Embryonic facial prominence (tissue), 1 donor: ENCODE results near the gene AOC1.

Experiments
- DNase-seq: peaks from one replicate; pipeline ENCODE4 v3.0.0-alpha.2; 2016; ENCODE audit errors: extremely low spot score

AOC1 gene

DNA sequence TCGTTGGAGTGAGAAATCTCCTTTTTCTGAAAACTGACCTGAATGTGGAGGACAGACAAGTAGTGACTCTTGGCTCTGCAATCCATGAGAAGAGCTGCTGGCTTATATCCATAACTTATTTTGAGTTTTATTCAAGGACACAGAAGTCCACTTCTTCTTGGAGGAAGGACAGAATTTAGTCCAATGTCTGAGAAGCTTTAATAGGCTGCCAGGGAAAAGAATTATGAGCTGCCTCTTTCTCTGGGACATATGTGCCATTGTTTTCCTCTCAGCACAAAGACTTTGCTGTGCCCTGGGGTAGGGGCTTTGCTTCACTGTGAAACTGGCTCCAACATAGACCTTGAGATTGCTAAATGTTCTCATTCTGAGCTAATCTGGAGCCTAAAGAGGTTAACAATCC is 20.5 kb upstream of the AOC1 start:
- no peak for DNase-seq

DNA sequence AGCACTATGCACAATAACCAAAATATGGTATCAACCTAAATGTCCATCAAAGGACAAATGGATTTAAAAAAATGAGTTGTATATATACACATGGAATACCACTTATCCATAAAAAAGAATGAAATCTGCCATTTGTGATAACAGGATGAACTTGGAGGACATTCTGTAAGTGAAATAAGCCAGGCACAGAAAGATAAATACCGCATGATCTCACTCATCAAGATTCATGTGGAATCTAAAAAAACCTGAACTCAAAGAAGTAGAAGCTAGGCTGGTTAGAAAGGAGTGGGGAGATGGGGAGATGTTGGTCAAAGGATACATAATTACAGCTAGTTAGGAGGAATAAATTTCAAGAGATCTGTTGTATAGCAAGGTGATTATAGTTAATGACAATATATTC is 17.3 kb upstream of the AOC1 start:
- DNase-seq: no peak

DNA sequence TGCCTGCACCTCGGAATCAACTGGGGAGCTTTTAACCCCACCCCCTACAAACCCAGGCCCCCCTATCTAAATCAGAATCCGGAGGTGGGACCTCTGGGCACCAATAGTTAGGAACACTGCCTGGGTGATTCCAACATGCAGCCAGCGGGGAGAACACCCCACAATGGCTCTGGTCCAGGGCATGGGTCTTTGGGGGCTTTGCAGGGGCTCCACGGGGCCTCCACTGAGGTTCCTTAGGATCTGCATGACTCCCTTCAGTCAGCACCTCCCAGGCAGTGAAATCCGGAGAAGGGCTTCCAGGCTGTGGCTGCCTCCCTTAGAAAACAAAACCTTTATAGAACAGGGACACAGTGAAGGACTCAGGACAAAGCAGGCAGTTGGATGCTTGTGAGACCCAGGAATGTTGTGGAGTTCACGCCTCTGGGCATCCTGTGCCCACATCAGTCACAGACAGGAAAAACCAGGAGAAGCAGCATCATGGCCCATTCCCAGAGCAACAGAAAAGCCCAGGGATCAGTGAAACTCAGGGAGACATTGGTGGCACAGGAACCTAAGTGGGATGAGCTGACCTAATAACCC is 16.5 kb upstream of the AOC1 start:
- DNase-seq: no peak

DNA sequence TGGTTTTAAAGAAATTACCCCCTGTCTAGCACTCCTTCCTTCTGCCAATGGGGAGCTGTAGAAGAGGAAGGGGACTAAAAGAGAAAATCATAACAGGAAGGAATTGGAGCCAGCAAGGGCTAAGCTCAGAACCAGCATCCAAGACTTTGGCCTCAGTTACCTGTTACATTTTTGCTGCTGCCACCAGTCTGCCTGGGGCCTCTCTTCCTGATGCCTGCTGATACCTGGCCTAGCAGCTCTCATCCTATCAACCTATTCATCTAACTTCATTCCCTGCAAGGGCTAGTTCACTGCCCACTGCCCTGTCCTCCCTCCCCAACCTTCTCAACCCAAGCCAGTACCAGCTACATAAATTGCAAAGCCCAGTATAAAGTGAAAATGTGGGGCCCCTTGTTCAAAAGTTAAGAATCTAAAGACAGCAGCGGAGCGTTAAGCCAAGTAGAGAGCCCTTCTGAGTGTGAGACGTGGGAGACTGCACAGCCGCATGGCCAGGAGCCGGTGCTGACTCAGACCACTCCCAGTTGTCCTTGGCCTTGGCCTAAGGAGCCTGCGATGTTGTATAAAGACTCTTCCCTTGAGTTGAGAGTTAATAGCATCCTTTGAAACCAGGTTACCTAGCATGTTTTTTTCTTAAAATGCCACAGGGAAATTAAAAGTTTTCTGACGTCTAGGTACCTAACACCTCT is 13.2 kb upstream of the AOC1 start:
- DNase-seq: no peak

DNA sequence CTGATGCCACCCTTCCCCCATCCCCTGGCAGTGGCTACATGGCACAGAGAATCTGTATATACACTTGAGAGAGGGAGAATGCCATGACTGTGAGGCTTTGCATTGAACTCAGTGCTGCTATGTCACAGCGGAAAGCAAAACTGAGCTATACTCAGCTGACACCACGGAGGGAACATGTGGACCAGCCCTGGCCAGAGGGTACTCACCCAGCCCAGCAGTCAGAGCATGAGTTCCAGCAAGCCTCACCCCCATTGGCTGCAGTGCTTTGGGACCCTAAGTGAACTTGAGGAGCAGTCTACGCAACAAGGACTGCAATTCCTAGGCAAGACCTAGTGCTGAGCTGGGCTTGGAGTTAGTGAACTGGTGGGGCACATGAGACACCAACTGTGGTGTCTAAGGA is 10.3 kb upstream of the AOC1 start:
- no peak for DNase-seq

DNA sequence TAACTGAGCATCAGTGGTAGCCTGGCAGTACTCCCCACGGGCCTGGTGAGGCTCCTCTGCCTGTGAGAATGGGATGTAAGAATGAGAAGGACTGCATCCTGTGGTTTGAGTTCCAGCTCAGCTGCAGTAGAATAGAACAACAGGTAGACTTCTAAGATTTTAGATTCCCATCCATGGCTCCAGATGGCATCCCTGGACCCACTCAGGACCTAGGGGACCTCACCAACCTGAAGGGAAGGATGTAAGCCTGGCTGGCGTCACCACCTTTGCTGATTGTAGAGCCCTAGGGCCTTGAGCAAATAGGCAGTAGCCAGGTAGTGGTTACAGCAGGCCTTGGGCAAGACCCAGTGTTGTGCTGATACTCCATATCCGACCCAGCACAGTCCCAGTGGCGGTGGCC is 9.6 kb upstream of the AOC1 start:
- no peak for DNase-seq

DNA sequence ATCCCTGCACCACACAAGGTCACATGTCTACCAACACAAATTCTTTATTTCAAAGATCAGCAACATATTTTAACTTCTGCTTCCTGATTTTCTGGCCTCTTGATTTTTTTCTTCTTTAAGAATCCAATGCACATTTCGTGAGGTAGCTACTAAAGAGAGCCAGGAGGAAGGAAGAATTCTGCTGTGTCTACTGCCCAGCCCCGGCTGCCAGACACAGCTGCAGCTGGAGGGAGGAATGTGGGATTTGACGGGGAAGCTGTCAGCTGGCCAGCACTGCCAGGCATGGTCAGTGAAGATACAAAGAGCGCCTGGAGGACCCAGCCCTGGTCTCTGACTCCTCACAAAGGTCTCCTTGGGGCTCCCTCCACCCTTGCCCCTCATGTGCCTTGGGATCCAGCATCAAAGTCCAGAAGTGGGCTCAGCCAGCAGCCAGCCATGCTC is 6.9 kb upstream of the AOC1 start:
- DNase-seq: no peak

DNA sequence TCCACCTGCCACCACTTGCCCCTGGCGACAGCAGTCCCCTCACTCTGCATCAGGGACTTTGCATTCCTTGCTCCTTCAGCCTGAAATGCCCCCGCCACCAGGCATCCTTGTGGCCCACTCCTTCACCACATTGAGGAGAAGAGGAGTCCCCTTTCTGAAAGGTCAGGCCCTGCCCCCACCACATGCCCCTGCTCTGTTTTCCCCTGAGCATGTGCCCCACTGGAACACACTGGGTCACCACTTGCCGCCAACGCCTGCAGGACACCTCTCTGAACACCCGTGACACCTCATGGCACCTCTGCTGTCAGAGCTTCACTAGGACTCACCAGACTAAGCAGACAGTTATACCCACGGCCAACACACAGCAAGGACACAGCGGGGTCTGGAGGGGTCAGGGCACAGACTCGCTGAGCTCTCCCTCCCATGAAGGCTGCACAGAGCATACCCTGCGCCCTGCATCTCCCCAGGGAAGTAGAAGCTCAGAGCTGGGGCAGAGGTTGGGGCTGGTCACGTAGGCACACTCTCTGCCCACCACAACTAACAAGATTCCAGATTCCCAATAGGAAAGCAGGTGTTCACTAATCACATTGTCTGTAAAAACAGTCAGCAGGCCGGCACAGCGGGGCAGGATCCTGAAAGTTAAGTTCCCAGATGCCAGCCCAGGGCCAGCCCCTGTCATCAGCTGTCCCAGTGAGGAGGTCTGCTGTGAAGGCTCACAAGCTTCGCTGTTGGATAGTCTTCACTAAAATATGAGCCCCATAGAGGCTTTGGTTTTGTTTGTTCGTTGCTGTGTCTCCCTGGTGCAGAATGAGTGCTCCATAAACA is 5.8 kb upstream of the AOC1 start:
- DNase-seq: no peak

DNA sequence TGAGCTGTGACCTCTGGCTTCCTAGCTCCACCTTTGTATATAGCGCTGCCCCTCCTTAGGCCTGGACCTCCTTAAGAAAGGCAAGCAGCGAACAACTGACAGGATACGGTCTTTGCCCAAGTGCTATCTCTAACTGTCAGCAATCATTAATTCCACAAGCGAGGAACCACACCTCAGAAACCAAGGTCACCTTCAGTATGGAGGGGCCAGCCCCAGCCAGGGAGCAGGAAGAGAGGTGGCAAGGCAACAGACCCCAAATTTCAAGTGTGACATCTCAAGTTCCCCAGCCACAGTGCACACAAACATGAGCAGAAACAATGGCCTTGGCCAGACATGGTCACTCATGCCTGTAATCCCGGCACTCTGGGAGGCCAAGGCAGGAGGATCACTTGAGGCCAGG is 4.8 kb upstream of the AOC1 start:
- no peak for DNase-seq

DNA sequence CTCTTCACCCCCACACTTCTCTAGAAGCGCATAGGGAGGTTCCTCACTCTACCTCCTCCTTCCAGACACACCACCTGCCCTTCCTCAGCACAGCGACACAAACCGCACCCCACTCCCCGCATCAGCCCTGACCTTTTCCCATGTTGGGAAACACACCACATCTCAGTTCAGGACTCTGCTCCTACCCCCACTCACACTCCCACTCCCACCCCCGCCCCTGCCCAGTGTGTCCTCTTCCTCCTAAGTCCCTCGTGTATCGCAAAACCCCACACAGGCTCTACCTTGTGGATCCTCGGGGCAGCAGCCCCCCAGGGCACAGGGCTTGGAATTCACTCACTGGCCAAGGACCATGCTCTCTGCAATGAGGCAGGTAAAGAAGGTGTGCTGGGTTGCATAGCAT is 4.2 kb upstream of the AOC1 start:
- no peak for DNase-seq

DNA sequence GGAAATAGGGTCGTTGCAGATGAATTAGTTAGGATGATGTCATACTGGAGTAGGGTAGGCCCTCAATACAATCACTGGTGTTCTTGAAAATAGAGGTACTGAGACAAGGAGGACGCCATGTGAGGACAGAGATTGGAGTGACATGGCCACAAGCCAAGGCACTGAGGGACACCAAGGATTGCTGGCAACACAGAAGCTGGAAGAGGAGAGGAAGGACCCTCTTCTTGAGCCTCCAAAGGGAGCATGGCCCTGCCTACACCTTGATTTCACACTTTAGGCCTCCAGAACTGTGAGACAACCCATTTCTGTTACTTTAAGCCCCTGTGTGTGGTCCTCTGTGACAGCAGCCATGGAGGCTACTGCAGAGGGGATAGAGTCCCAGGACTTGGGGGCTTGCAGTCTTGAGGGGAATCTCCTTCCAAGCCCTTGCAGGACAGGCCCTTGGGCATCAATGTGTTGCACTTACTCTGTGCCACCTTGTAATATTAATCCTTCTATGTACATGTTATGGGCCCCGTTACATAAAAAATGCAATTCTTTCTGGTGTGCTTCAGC is 3.7 kb upstream of the AOC1 start:
- no peak for DNase-seq

DNA sequence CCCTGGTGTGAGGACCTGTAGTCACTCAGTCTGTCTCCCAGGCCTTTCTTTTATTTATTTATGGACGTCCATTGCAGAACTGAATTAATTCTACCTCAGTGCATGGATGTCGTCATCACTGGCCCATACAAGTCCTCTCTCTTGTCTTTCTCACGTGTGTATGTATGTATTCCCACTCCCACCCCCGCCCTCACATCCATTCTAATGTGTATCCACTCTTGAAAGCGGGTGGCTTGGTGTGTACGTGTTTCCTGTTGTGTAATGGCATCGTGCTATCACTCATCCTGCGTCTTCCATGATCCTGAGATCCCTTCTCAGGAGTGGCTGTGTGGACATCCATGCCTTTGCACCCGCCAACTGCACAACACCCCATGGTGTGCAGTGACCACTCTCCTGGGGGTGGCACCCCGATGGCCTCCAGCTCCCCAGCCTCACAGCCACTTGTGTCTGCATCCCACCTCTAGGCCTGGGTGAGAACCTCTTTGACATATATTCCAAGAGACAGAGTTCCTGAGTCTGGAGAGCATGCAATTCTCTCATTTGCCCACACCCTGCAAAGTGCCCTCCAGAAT is 3.0 kb upstream of the AOC1 start:
- DNase-seq: no peak

DNA sequence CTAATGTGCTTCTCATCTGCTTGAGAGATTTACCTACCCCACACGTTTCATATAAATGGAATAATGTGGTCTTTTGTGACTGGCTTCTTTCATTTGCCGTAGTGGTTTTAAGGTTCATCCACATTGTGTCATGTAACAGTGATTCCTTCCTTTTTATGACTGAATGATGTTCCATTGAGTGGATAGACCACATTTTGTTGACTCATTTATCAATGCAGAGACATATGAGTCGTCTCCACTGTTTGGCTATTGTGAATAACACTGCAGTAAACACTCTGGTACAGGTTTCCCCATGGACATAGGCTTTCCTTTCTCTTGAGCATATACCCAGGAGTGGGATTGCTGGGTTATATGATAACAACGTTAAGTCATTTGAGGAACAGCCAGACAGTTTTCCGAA is 2.0 kb upstream of the AOC1 start:
- no peak for DNase-seq

DNA sequence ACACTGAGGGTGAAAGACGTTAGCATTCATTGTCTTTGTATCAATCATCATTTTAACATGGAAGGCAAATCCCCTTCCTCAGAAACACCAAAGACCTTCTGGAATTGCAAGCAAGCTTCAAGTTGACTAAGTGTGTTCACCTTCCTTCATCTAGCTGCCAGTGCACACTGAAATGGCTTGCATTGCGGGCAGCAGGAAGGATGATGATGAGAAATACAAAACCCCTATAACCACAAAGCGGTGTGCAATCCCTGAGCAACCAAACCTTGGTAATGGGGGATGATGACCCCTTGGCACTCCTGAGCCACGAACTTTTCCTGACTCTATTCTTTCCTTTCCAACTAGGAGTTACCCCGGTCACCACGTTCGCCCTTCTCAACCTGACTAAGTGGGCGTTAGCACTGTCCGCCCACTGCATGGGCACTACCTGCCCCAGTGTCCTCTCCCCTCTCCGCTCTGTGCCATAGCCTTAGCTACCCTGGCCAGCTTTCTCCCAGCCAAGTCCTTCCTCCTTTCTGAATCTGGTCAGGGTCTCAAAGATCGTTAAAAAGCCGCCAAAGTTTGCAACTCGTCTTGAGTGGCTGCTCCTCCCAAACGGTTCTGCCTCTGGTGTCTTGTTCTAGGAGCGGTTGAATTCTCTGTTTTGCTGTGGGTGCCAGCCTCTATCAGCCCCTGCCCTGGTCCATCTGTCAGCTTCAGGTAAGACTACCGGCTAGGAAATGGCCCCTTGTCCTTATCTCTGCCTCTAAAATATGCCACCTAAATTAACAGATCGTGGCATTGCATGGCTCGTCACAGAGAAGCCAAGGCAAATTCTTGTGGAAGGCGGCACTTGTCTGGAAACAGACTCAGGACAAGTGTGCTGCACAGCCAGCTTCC is 586 bp upstream of the AOC1 start:
- no peak for DNase-seq

DNA sequence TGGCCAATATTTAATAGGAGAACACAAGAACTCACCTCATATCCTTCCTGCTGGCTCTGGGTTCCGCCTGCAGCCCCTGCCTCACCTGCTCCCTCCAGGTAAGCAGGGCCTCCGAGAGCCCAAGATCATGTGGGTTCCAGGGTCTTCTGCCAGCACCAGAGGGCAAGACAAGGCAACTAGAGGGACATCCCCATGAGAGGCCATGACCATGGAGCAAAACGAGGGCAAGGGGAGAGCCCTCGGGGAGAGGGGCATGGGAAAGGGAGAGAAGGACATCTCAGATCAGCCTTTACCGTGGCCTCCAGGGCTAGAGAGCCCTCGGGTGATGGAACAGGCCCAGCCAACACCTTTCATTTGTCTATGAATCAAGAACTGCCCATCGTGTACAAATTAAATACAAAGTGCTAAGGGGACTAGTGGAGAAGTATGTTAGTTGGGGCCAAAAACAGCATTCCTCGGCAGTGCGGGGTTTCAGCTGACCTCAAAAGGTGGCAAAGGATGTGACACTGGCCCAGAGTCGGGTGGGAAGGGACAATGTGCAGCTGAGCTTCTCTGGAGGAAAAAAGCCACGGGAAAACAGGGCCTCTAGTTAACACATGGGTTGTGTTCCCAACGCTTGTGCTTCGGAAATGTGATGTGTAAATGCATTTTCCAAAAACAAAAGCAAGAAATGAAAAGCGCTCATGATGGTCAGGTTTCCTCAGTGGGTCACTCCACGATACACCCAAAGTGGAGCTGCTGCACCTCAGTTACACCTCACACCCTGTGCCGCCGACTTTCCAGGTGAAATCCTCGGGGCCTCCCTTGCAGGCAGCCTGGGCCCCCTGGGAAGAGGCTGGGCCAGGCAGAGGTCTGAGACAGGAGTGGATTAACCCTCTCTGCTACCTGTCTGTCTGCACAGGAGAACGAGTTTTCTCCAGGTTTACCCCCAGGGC is 2.0 kb downstream of the AOC1 start:
- no peak for DNase-seq

DNA sequence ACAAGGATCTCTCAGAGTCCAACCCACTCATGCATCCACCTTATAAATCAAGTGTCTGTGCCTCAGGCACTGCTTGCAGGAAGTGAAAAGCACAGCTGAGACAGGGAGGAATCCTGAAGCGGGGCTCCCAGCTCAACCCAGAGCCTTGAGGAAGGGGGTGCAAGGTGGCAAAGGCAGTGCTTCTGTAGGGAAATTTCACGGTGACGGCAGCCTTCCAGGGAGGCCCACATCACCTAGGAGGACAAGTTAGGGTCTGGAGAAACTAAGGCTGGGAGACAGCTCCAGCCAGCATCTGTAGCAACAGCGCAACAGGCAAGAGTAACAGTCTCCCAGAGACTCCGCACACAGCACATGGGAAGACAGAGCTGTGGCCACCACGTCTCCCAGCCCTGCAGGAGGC is 2.7 kb downstream of the AOC1 start:
- DNase-seq: no peak

DNA sequence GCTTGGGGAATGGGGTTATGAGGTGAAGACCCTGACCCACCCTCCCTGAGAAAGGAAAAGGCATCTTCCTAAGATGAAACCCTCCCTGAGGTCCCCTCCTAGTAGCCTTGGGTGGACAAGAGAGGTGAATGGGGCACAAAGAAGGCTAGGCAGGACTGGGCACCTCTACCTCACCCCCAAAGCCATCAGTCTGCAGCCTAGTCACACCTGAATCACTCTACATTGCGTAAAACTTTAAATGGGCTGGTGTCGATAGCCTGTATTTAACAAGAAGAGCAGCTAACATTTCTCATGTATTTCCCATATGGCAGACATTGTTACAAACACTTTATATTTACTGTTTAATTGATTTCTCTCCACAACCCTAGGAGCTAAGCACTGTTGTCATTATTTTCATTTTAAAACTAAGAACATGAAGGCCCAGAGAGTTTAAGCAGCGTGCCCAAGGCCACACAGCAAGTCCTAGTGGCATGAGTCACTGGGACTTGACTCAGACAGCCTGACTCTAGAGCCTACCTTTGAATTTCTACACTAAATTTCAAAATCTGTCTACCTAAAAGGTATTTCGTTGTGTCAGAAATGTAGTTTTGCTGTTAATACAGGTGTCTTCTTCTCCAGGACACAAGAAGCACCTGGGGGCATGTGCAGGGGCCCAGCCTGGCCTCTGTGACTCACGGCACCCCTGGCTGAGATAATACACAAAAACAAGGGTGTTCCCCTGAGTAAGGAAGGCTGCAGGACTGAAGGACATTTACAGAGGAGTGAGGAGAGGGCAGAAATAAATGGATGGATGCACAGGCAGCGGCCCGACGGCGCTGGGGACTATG is 3.4 kb downstream of the AOC1 start:
- DNase-seq: no peak

DNA sequence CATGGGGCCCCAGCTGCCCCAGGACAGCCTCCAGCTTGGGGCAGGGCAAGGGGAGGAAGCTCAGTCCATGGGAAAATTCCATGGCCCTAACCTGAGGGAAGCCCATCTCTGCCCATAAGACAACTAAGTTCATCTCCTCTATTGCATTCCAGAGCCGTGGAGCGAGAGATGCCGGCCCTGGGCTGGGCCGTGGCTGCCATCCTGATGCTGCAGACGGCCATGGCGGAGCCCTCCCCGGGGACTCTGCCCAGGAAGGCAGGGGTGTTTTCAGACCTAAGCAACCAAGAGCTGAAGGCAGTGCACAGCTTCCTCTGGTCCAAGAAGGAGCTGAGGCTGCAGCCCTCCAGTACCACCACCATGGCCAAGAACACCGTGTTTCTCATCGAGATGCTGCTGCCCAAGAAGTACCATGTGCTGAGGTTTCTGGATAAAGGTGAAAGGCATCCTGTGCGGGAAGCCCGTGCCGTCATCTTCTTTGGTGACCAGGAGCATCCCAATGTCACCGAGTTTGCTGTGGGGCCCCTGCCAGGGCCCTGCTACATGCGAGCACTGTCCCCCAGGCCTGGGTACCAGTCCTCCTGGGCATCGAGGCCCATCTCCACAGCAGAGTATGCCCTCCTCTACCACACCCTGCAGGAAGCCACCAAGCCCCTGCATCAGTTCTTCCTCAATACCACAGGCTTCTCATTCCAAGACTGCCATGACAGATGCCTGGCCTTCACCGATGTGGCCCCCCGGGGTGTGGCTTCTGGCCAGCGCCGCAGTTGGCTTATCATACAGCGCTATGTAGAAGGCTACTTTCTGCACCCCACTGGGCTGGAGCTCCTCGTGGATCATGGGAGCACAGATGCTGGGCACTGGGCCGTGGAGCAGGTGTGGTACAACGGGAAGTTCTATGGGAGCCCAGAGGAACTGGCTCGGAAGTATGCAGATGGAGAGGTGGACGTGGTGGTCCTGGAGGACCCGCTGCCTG is 4.3 kb downstream of the AOC1 start:
- no peak for DNase-seq
